ENCODE results near the gene FAM131B. TPM values are rescaled to one million over a fixed set of nuclear protein-coding genes. Genes with fewer than 3 reads are reported as not detected.
A peak's percentile ranks its signal among the peaks of the same experiment; 100 is the strongest.

The FAM131B gene
- total RNA-seq, 1 experiment from 2014 or later, result 6.9 TPM

DNA sequence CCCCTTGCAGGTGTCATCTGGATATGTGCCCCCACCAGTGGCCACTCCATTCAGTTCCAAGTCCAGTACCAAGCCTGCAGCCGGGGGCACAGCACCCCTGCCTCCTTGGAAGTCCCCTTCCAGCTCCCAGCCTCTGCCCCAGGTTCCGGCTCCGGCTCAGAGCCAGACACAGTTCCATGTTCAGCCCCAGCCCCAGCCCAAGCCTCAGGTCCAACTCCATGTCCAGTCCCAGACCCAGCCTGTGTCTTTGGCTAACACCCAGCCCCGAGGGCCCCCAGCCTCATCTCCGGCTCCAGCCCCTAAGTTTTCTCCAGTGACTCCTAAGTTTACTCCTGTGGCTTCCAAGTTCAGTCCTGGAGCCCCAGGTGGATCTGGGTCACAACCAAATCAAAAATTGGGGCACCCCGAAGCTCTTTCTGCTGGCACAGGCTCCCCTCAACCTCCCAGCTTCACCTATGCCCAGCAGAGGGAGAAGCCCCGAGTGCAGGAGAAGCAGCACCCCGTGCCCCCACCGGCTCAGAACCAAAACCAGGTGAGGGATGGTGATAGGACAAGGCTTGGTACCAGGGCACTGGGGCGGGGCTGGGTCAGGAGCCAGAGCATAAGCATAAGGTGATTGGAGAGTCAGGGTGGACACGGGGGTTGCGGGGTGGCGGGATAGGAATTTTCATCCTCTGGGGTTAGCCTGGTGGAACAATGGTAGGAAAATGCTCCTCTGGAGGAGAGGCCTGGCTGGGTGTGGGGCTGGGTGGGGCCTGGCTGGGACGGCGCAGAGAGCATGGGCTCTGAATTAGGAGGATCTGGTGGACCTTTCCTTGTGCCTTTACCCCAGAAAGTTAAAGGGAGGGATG lies 20.5 kb upstream of the FAM131B start:
- peaks cover 17% of the 10 kb centered on the region; the same call in 1 of the 2 replicates for H3K36me3 ChIP-seq (ENCODE audit: low read depth, low read length)
- ChIA-PET POLR2A (ENCODE audit: unreplicated experiment) (interaction anchor here (0.6 kb wide), 1 partner anchor 10 kb away, joined by 9 read pairs; no protein-coding TSS in a partner anchor), CTCF (no interaction called here)
- peaks cover 56% of the 10 kb centered on the region for H4K20me1 ChIP-seq (ENCODE audit: low read length)
- no TSS peak for BruUV-seq (replicated peaks)
- no peak overlapping the region for H3K27ac ChIP-seq (ENCODE audit: low read length)
- no peaks in the 10 kb centered on the region for H3F3A ChIP-seq (ENCODE audit: low read length, unreplicated experiment)
- DNase-seq, result no peak
- no peaks in the 10 kb centered on the region for H3K27me3 ChIP-seq (ENCODE audit: low read length)
- peak overlapping the region; percentile 94; the same call in 1 of the 2 replicates for H3K9ac ChIP-seq (ENCODE audit: low read length)
- peaks cover 86% of the 10 kb centered on the region for H3K79me2 ChIP-seq (ENCODE audit: low read length)
- H3K4me2 ChIP-seq (ENCODE audit: low read length), result peak overlapping the region; percentile 100
- peak overlapping the region; percentile 96 for H3K4me3 ChIP-seq (ENCODE audit: low read length)
- no peak overlapping the region for H2AFZ ChIP-seq (ENCODE audit: low read length)
- H3K9me2 ChIP-seq (replicated peaks; ENCODE audit: low read length), result no peaks in the 10 kb centered on the region
- no peak for ATAC-seq
- no peaks in the 10 kb centered on the region for H3K9me3 ChIP-seq (ENCODE audit: low read length)
- intact Hi-C loops (cut with micrococcal nuclease), result loop anchor here (5.0 kb wide), 1 partner anchor 34 kb away; no protein-coding TSS in a partner anchor
- TF ChIP-seq, protein P1, sequence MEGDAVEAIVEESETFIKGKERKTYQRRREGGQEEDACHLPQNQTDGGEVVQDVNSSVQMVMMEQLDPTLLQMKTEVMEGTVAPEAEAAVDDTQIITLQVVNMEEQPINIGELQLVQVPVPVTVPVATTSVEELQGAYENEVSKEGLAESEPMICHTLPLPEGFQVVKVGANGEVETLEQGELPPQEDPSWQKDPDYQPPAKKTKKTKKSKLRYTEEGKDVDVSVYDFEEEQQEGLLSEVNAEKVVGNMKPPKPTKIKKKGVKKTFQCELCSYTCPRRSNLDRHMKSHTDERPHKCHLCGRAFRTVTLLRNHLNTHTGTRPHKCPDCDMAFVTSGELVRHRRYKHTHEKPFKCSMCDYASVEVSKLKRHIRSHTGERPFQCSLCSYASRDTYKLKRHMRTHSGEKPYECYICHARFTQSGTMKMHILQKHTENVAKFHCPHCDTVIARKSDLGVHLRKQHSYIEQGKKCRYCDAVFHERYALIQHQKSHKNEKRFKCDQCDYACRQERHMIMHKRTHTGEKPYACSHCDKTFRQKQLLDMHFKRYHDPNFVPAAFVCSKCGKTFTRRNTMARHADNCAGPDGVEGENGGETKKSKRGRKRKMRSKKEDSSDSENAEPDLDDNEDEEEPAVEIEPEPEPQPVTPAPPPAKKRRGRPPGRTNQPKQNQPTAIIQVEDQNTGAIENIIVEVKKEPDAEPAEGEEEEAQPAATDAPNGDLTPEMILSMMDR (conservative IDR thresholded peaks at IDR 0.05; ENCODE audit: low read depth, low read length), result no peak
- no peak for TF ChIP-seq EZH2 (IDR thresholded peaks at IDR 0.05; ENCODE audit: low read length, unreplicated experiment)
- no peak for TF ChIP-seq EZH2phosphoT487 (IDR thresholded peaks at IDR 0.05; ENCODE audit: borderline replicate concordance, low read length)
- peaks cover 49% of the 10 kb centered on the region for H3K4me1 ChIP-seq (ENCODE audit: insufficient read depth, low read length)

DNA sequence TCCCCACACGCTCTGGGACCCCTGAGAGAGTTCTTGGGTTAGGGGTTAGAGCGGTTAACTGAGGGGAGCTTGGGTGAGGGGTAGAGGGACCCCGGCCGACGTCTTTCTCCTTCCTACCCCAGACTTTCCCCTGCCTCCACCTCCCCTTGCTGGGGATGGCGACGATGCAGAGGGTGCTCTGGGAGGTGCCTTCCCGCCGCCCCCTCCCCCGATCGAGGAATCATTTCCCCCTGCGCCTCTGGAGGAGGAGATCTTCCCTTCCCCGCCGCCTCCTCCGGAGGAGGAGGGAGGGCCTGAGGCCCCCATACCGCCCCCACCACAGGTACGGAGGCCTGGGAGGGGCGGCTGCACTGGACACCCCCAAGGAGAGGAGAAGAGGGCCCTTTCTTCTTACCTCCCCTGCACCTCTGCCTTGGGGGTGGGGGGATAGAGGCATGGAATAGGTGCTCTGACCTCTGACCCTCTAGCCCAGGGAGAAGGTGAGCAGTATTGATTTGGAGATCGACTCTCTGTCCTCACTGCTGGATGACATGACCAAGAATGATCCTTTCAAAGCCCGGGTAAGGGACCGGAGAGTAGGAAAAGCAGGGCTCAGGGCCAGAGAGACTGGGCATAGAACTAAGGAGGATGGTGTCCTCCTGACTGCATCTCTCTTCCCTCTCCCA lies 19.7 kb upstream of the FAM131B start:
- peaks cover 50% of the 10 kb centered on the region for H4K20me1 ChIP-seq (ENCODE audit: low read length)
- H3K4me1 ChIP-seq (ENCODE audit: insufficient read depth, low read length), result peaks cover 49% of the 10 kb centered on the region
- H3K36me3 ChIP-seq (ENCODE audit: low read depth, low read length), result peaks cover 11% of the 10 kb centered on the region; the same call in 1 of the 2 replicates
- intact Hi-C loops (cut with micrococcal nuclease), result loop anchor here (5.0 kb wide), 1 partner anchor 35 kb away; no protein-coding TSS in a partner anchor
- peak overlapping the region; percentile 100 for H3K4me2 ChIP-seq (ENCODE audit: low read length)
- CTCF ChIA-PET, result no interaction called here
- H3K27ac ChIP-seq (ENCODE audit: low read length), result no peak overlapping the region
- TF ChIP-seq, protein P1 (conservative IDR thresholded peaks at IDR 0.05; ENCODE audit: low read depth, low read length), result no peak
- TF ChIP-seq EZH2phosphoT487 (IDR thresholded peaks at IDR 0.05; ENCODE audit: borderline replicate concordance, low read length) (no peak), EZH2 (IDR thresholded peaks at IDR 0.05; ENCODE audit: low read length, unreplicated experiment) (no peak)
- H3K79me2 ChIP-seq (ENCODE audit: low read length), result peaks cover 84% of the 10 kb centered on the region
- peak overlapping the region; percentile 96 for H3K4me3 ChIP-seq (ENCODE audit: low read length)
- no peak overlapping the region for H2AFZ ChIP-seq (ENCODE audit: low read length)
- TSS peak; percentile 53 for BruUV-seq (replicated peaks)
- H3F3A ChIP-seq (ENCODE audit: low read length, unreplicated experiment), result no peaks in the 10 kb centered on the region
- H3K27me3 ChIP-seq (ENCODE audit: low read length), result no peaks in the 10 kb centered on the region
- ATAC-seq, result no peak
- no peaks in the 10 kb centered on the region for H3K9me3 ChIP-seq (ENCODE audit: low read length)
- no peaks in the 10 kb centered on the region for H3K9me2 ChIP-seq (replicated peaks; ENCODE audit: low read length)
- POLR2A ChIA-PET (ENCODE audit: unreplicated experiment), result no interaction called here
- H3K9ac ChIP-seq (ENCODE audit: low read length), result peak overlapping the region; percentile 94
- DNase-seq, result no peak

Measured in PC-3 (cell line).